CD4-positive, alpha-beta T cell treated with Interleukin-4 for 1 hour (primary cell): ENCODE results near the gene COL3A1.

Source experiments
- DNase-seq, 2 donors: peaks; one replicate each; pipeline ENCODE4 v3.0.0-alpha.2; 2020 to 2022

COL3A1 gene

GRCh38 chr2:189018631-189019030 is 44.5 kb downstream of the COL3A1 start:
- DNase-seq = no peak

- no peak for DNase-seq
Observed at GRCh38 chr2:189020179-189020578, 46.0 kb downstream of the COL3A1 start.

- DNase-seq = no peak
Observed at GRCh38 chr2:189022053-189022481, 47.9 kb downstream of the COL3A1 start.

- no peak for DNase-seq
Observed at GRCh38 chr2:189022492-189022891, 48.3 kb downstream of the COL3A1 start.

DNA sequence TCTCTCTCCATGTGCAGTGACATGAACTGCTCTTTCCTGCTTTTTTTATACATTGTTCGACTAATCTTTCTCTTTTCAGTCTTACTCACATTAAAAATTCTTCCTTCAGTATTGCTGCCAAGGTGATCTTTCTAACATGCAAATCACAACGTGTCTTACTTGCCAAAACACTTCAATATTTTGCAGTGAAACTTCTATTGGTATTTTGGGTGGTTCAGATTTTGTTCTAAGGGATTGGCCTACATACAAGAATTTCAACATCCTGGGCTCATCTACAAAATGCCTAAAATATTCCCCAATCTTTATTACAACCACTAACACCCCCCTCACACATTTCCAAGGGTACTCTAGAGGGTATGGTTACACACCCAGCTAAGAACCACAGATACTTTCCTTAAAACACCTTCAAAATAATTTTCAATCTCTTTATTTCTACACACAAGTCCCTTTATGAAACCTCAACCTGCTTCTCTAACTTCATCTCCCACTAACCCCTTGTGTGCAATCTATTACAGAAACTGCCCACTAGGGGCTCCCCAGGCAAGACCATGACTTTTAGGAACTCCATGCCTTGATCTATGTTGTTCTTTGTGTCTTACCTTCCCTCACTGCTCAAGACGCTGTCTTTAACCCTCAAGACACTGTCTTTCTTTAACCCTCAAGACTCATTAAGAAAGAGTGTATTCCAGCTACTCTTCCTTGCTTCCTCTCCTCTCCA is 50.9 kb downstream of the COL3A1 start:
- DNase-seq = no peak

DNA sequence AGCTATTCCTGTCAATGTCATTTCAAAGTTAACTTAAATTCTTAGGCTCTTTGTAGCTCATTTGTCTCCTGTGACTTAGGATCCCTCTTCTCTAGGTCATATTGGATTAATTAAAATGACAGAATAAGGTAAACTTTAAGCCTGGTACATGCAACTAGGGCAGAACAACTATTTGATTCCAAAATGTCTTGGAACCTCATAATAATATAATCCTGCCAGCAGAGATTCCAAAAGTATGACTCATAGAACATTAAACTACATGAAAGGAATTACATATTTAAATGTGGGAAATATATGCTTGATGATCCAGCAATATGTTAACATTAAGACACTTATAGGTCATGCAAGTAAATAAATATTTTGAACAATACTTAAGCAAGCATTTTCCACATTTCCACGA is 63.3 kb downstream of the COL3A1 start:
- no peak for DNase-seq

DNA sequence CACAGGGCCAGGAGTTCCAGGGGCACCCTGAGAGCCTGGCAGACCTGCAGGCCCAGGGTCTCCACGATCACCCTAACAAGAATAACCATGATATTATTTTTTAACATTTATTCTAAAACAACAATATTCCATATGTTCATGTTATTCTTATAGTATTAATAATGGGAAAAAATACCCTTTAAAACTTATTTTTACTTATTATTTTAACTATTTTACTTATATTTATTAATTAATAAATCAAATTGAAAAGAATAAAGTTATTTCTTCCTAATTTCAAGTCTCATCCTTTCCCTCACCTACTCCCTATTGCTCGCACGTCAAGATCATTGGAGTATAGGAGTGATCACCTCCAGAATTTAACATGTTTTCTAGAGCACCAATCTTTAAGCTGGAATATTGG is 71.7 kb downstream of the COL3A1 start:
- no peak for DNase-seq

DNA sequence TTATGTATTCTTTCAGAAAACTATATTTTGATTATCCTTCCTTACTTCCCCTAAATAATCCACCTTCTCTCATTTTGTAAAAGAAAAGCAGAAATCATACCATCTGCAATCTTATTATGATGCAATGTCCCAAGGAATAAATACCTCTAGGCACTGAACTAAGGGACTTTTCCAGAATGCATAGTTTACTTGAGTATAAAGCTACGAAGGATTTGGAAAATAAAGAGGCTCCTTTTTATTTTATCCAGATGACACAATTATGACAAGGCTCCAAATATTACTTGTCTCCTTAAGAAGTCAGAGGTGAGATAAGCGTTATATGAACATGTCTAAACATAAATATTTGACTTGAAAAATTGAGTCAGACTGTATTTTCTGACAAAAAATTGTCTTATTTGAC is 72.1 kb downstream of the COL3A1 start:
- no peak for DNase-seq

DNA sequence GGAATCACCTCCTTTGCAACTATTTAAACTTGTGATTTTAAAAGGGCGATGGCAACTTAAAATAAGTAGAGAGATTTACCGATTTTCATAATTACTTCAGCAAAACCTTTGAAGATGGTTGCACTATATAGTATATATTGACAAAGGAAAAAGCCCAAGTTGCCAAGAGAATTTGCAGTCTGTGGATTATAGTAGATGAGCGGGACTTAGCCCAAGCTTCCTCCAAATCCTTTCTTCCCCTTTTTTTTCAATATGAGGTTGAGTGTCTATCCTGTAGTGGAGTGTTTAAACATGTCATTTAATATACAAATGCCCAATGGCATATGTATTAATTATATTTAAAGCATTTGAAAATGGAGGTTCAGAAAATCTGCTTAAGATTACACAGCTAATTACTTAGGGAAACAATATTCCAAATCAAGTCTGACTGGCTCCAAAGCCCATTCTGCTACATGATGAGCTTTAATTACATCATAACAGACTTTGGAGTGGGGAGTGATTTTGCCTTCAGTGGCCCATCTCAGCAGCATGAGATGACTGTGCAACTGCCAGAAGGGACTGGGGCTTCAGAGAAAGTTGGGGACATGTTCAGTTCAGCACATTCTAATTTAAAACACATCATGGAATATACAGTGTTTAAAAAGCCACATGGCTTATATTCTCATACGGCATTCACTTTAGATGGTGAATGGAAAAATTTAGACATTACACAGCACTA is 73.2 kb downstream of the COL3A1 start:
- DNase-seq = no peak

DNA sequence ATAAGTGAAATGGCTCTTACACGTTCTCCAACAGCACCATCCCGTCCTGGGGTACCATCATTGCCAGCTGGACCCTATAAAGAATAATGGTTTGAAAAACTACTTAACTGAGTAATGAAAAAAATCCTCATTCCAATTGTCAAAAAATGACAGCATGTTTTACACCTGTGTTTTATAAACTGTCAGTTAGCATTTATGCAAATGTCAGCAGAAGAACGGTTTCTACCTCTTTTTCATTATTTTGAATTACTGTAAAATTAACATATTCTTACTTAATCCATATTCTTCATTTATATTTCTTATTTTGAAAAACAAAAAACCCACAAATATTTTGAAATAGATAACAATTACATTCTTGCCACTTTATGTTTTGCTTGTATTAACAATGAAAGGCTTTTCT is 74.0 kb downstream of the COL3A1 start:
- no peak for DNase-seq

- no peak for DNase-seq
Observed at GRCh38 chr2:189049709-189050164, 75.6 kb downstream of the COL3A1 start.

GRCh38 chr2:189050165-189050712 is 76.1 kb downstream of the COL3A1 start:
- no peak for DNase-seq

GRCh38 chr2:189056200-189057106 is 82.3 kb downstream of the COL3A1 start:
- no peak for DNase-seq

DNA sequence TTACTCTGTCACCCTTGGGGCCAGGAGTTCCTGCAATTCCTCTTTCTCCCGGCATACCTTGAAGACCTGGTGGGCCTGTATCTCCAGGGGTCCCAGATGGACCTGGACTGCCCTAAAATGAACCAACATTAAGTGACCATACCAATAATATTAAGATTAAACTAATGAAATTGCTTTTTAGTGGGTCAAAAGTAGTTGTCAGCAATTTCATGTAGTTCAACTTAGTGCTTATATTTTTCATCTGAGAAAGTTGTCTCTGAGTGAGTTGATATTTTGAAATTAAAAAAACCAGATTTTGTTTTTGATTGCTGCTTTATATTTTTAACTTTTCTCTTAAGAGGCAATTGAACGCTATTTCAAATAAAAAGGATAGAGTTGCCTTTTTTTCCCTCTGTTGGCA is 83.1 kb downstream of the COL3A1 start:
- no peak for DNase-seq

- DNase-seq = no peak
Observed at GRCh38 chr2:189060096-189060642, 86.0 kb downstream of the COL3A1 start.
